Fibroblast of skin of right quadriceps (primary cell): ENCODE measurements around the gene HDAC11.
A peak's percentile ranks its signal among the peaks of the same experiment; 100 is the strongest.

ENCODE experiments used
- DNase-seq: peaks from one replicate; pipeline ENCODE4 v3.0.0-alpha.2; 2013

Gene HDAC11

DNA sequence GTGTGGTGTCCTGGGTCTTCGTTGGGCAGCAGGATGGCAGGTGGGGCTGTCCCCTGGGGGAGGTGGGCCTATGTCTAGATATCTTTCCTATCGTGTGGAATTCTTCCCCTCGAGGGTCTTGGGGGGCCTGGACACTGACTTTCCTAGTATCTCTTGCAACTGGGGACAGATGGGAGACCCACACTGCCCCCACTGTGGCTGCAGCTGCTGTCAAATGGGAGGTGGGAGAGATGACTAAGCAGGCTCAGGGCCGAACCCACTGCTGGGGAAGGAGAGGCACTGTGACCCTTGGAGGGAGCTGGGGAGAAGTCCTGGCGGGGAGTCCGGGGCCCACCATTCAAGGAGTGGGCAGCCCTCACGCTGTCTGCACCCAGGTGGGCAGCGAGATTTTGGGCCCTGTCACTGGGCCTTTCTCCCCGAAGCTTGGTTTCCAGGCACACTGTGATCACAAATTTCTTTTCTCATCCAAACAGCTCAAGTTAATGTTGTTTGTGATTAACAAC is 65.9 kb downstream of the HDAC11 start:
- DNase-seq, result no peak

- DNase-seq, result peak; percentile 63
Observed at GRCh38 chr3:13546667-13547171, 66.6 kb downstream of the HDAC11 start.

DNA sequence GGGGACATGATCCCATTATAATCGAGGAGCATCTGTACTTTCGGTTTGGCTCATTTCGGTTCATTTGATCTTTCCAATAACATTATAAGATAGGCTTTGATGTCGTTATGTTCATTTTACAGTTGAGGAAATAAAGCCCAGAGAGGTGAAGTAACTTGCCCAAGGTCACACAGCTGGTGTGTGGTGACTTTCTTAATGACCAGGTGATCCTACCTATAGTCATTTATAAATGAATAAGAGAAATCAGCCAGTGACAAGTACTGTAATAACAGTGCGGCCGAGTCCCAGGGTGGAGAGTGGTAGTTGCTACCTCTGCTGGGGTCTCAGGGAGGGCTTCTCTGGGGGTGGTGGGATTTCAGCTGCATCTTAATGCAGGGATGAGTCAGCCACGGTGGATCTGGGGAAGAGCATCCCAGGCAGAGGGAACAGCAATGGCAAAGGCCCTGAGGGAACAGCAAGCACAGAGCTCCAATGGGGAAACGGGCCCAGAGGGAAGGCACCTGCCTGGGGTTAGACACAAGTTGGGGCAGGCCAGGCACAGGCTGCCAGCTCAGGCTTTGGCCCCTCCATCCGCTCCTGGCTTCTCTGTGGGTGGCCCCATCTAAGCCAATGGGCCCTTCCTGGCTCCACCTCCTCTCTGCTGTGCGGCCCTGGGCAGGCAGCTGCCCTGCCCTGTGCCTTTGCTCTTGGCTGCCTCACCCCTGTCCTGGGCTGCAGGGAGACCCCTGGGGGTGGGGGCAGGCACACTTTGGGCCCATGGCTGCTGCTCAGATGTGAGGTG is 67.7 kb downstream of the HDAC11 start:
- DNase-seq, result no peak

DNA sequence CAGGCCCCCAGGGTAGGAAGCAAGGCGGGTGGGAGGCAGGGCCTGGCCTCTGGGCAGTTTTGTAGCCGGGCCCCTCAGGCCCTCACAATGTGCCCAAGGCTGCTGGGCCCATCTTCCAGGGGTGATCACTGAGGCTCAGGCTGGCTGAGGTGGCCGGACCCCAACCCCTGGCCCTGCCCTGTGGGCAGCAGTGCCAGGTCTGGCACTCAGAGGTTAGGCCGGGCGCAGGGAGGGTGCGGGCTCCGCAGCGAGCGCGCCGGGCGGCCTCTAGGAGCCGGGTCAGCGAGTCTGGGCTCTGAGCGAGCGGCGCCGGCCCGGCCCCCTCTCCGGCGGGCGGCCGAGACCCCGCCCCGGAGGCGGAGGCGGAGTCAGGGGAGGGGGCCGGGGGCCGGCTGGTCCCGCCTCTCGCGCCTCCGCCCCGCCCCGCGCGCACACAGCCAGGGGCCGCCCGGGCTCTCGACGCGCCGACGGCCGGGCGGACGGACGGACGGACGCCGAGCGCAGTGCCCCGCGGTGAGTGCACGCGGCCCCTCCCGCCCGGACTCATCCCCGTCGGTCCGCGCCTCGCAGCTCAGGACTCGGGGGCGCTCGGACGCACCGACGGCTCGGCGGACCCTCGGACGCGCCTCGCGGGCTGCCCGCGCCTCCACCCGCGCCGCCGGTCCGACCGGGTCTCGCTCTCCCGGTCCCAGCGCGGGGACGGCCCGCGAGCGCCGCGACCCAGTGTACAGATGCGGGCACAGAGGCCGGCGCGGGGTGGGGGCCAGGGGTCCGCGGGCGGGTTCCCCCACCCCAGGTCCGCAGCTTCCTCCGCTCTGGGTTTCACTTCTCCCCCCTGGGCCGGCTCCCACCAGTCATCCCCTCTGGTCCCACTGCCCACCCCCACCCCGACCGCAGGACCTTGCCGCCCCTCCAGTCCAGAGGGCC is 68.9 kb downstream of the HDAC11 start, which contains the start of gene FBLN2:
Gene FBLN2 (plus strand): TSS at position 430 of the 927 bp plus-strand sequence. CDS start 21,231 bp downstream, outside the sequence.
- DNase-seq, result peak; percentile 56

GRCh38 chr3:13549623-13550422 is 69.7 kb downstream of the HDAC11 start:
- no peak for DNase-seq

GRCh38 chr3:13550423-13550690 is 70.3 kb downstream of the HDAC11 start:
- DNase-seq, result no peak

GRCh38 chr3:13550791-13551360 is 70.8 kb downstream of the HDAC11 start:
- no peak for DNase-seq

DNA sequence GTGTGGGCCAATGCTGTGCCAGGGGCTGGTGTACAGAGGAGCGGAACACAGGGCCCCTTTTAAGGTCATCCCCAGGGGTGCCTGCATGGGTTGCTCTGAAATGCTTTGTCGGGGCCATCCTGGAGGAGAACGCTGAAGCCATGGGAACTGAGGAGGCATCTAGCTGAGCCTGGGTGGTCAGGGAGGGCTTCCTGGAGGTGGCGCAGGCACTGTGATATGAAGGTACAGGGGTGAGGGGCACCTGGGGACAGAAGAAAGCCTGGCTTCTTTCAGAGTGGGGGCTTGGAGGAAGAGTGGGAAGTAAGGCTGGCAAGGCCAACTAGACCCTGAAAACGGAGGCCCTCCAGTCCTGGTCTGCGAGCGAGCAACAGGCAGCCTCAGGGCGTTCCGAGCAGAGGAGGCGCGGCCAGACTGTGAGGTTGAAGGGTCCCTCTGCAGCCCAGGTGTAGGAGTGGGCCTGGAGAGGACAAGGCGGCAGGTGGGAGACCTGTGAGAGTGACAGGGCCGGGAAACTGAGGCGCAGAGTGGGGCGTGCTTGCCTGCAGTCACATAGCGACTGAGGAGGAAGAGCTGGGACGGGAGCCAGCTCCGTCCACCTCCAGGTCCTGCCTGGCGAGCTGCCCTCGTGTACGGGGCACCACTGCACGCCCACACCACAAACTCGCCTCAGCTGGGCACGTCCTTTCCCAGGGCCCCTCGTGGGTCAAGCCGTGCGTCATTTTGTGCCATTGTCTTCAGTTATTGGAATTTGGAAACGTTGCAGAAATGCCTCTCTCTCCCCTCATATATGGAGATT is 72.9 kb downstream of the HDAC11 start:
- DNase-seq, result no peak

- no peak for DNase-seq
Observed at GRCh38 chr3:13553686-13554085, 73.6 kb downstream of the HDAC11 start.

GRCh38 chr3:13555753-13556152 is 75.6 kb downstream of the HDAC11 start:
- no peak for DNase-seq
